Endothelial cell (in vitro differentiated cells): Measurements from ENCODE around the gene TMEM121. TPM values are rescaled to one million over a fixed set of nuclear protein-coding genes. Genes with fewer than 3 reads are reported as not detected.
"Not testable (repeated sequence)": the region's sequence is repeated elsewhere in the genome, so short reads cannot be mapped to it uniquely, and the experiment has no call there.

Experiments used
- DNase-seq: peaks from one replicate; pipeline ENCODE4 v3.0.0; 2021; ENCODE audit warnings: low spot score
- H3K27ac Mint-ChIP-seq: one replicate; pipeline ENCODE4 v1.8.0; 2021; ENCODE audit warnings: mixed read lengths, inconsistent platforms; ENCODE audit not compliant: unreplicated experiment
- H3K27me3 Mint-ChIP-seq: one replicate; pipeline ENCODE4 v1.8.0; 2021; ENCODE audit warnings: mild to moderate bottlenecking, moderate library complexity, mixed read lengths, inconsistent platforms; ENCODE audit not compliant: unreplicated experiment
- H3K36me3 Mint-ChIP-seq: one replicate; pipeline ENCODE4 v1.8.0; 2021; ENCODE audit warnings: mild to moderate bottlenecking, low read depth, mixed read lengths, inconsistent platforms; ENCODE audit not compliant: unreplicated experiment
- H3K4me1 Mint-ChIP-seq: one replicate; pipeline ENCODE4 v1.8.0; 2021; ENCODE audit warnings: mild to moderate bottlenecking, mixed read lengths, inconsistent platforms; ENCODE audit not compliant: unreplicated experiment
- H3K4me3 Mint-ChIP-seq: one replicate; pipeline ENCODE4 v1.8.0; 2021; ENCODE audit warnings: mild to moderate bottlenecking, mixed read lengths, inconsistent platforms; ENCODE audit not compliant: unreplicated experiment
- H3K9me3 Mint-ChIP-seq: one replicate; pipeline ENCODE4 v1.8.0; 2021; ENCODE audit warnings: mixed read lengths, inconsistent platforms; ENCODE audit not compliant: unreplicated experiment
- total RNA-seq: library from RNA; stranded (reverse); fragmentation: NEBNext Ultra II Directional; extraction: Animal tissue kit (Norgen Biotek cat#: 25700); gene quantifications from one replicate; pipeline ENCODE4 v1.2.1, GENCODE V29; 2021; ENCODE audit not compliant: unreplicated experiment
- TF ChIP-seq, protein P1 (sequence below): fragments of 200-600 bp; sonication (generic); IDR thresholded peaks from one replicate; pipeline ENCODE4 v1.5.0; 2021; ENCODE audit warnings: antibody characterized with exemption; ENCODE audit not compliant: unreplicated experiment

TMEM121 gene
- total RNA-seq, 1 donor from 2014 or later, result 1.6 TPM

DNA sequence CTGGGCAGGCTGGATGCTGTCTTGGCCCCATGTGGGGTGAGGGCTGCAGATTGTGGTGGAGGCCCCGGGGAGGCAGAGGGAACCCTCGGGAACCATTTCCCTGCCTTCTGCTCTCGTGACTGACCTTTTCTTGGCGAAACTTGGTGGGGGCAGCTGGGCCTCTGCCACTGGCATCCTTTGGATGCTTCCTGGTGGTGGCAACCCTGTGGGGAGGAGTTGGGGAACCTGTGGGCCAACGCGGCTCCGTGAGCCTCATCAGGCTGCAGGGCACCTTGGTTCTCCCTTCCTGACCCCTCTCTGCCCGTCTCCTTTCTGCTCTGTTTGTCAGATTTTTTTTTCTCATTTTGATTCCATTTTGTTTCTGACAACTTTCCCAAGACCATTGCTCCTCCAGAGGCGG lies 14.4 kb downstream of the TMEM121 start:
- H3K9me3 Mint-ChIP-seq, result no peaks in the 10 kb centered on the region
- H3K36me3 Mint-ChIP-seq, result peaks cover 4% of the 10 kb centered on the region
- no peaks in the 10 kb centered on the region for H3K4me1 Mint-ChIP-seq
- DNase-seq, result no peak
- peaks cover 13% of the 10 kb centered on the region for H3K27me3 Mint-ChIP-seq
- no peak overlapping the region for H3K4me3 Mint-ChIP-seq
- TF ChIP-seq, protein P1, sequence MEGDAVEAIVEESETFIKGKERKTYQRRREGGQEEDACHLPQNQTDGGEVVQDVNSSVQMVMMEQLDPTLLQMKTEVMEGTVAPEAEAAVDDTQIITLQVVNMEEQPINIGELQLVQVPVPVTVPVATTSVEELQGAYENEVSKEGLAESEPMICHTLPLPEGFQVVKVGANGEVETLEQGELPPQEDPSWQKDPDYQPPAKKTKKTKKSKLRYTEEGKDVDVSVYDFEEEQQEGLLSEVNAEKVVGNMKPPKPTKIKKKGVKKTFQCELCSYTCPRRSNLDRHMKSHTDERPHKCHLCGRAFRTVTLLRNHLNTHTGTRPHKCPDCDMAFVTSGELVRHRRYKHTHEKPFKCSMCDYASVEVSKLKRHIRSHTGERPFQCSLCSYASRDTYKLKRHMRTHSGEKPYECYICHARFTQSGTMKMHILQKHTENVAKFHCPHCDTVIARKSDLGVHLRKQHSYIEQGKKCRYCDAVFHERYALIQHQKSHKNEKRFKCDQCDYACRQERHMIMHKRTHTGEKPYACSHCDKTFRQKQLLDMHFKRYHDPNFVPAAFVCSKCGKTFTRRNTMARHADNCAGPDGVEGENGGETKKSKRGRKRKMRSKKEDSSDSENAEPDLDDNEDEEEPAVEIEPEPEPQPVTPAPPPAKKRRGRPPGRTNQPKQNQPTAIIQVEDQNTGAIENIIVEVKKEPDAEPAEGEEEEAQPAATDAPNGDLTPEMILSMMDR, result no peak
- no peak overlapping the region for H3K27ac Mint-ChIP-seq

DNA sequence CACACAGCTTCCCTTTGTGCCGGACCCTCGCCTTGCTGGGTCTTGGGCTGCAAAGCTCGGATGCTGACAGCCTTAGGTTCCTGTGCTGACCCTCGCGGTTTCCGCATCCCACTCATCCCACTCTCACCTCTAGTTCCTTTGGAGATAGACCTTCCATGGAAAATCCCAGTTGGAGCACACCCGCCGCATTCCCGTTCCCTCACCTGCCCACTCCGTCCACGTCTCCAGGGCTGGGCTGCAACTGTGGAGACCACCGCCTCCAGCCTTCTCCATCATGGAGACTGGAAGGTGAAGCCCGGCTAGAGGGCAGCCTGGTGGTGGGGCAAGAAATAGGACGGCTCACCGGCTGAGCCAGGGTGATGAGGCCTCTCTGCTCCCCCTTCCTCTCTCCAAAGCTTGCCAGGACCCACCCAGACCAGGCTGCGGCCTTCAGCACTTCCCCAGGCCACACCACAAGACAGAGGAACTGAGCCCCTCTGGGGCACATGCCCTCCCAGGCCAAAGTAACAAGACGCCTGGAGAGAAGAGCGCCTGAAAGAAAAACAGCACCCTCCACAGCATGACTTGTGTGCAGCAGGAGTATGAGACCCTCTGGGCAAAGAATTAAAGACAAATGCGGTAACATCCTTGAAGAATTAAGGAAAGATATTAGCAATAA lies 15.0 kb downstream of the TMEM121 start:
- TF ChIP-seq, protein P1, result no peak
- no peak overlapping the region for H3K4me3 Mint-ChIP-seq
- H3K36me3 Mint-ChIP-seq, result peaks cover 4% of the 10 kb centered on the region

DNA sequence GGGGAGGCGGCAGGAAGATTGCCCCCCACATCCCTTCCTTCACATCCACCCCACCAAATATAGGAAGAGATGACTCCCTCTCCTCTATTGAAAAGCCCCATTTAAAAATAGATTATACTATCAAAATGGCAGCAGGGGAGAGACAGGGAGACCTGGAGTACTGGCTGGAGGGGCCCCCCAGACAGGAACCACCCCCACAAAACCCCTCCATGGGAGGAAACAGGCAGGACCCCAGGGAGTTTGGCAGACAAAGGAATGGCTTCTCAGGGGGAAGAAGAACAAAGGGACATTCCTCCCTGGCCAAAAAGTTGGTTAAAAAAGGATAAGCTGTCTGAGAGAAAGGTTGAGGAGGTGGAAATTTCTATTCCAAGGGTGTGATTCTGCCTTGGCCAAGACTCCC lies 19.3 kb downstream of the TMEM121 start:
- DNase-seq, H3K36me3 Mint-ChIP-seq, H3K4me3 Mint-ChIP-seq, H3K27ac Mint-ChIP-seq, H3K27me3 Mint-ChIP-seq, H3K4me1 Mint-ChIP-seq: not testable (repeated sequence)
- H3K9me3 Mint-ChIP-seq, result peaks cover 22% of the 10 kb centered on the region

More for the DNA sequence above, 15.0 kb downstream of the TMEM121 start:
- H3K27me3 Mint-ChIP-seq, result peaks cover 13% of the 10 kb centered on the region
- H3K4me1 Mint-ChIP-seq, result no peaks in the 10 kb centered on the region
- H3K9me3 Mint-ChIP-seq, result no peaks in the 10 kb centered on the region
- no peak overlapping the region for H3K27ac Mint-ChIP-seq
- no peak for DNase-seq

DNA sequence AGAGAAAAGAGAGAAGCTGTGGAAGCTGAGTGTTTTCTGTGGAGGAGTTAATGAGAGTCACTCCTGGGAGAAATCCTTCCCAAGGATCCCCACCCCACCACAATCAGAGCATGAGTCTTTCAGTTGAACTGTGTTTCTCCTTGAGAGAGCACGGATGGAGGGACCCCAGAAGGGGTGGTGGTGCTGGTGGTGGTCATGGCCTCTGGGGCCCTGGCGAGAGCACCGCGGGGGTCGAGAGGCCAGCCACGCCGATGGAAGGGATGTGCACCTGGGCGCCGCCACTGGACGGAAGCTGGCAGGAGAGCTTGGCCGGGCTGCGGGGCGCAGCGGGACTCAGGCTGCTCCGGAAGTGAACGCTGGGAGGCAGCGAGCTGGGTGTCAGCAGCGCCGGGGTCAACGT lies 20.0 kb downstream of the TMEM121 start:
- H3K9me3 Mint-ChIP-seq, result peaks cover 23% of the 10 kb centered on the region
- H3K4me1 Mint-ChIP-seq, DNase-seq, H3K36me3 Mint-ChIP-seq, H3K4me3 Mint-ChIP-seq, H3K27me3 Mint-ChIP-seq, H3K27ac Mint-ChIP-seq: not testable (repeated sequence)

DNA sequence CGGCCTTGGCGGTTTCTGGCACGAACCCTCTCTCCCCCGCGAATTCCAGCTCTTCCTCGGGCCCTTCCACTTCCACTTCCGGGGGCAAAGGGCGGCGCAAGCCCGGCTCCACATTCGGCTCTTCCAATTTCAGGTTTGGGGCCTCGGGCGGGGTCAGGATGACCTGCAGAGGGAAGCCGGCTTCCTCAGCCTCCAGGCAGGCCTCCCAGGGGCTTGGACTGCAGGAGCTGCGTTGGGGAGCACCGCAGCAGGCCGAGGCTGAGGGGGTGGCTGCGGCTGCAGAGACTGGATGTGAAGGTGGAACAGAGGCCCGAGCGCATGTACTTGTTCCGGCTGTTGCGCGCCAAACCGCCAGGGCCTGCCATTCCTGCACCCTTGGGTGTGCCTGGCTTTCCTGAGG lies 20.7 kb downstream of the TMEM121 start:
- H3K36me3 Mint-ChIP-seq, H3K27ac Mint-ChIP-seq, H3K27me3 Mint-ChIP-seq, DNase-seq, H3K4me3 Mint-ChIP-seq, H3K4me1 Mint-ChIP-seq: not testable (repeated sequence)
- H3K9me3 Mint-ChIP-seq, result peaks cover 23% of the 10 kb centered on the region

DNA sequence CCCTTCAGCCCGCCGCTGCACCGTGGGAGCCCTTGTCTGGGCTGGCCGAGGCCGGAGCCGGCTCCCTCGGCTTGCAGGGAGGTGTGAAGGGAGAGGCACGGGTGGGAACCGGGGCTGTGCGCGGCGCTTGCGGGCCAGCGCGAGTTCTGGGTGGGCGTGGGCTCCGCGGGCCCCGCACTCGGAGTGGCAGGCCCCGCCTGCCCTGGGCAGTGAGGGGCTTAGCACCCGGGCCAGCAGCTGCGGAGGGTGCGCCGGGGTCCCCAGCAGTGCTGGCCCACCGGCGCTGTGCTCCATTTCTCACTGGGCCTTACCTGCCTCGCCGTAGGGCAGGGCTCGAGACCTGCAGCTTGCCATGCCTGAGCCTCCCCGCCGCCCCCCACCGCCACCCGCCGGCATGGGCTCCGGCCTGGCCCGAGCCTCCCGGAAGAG lies 21.4 kb downstream of the TMEM121 start:
- H3K4me1 Mint-ChIP-seq, result no peaks in the 10 kb centered on the region
- no peak for DNase-seq
- TF ChIP-seq, protein P1, result no peak
- H3K27ac Mint-ChIP-seq, result no peak overlapping the region
- H3K9me3 Mint-ChIP-seq, result peaks cover 23% of the 10 kb centered on the region
- H3K36me3 Mint-ChIP-seq, result peaks cover 5% of the 10 kb centered on the region
- H3K27me3 Mint-ChIP-seq, result peaks cover 3% of the 10 kb centered on the region
- no peak overlapping the region for H3K4me3 Mint-ChIP-seq
